GM18499 (cell line): ENCODE data around the gene XIRP2.

ENCODE experiments used
- ATAC-seq: cut with Tn5 transposase; IDR thresholded peaks from one replicate; pipeline ENCODE4 v1.9.1; 2021; ENCODE audit warnings: moderate number of reproducible peaks; ENCODE audit not compliant: insufficient read depth, unreplicated experiment

The XIRP2 gene

DNA sequence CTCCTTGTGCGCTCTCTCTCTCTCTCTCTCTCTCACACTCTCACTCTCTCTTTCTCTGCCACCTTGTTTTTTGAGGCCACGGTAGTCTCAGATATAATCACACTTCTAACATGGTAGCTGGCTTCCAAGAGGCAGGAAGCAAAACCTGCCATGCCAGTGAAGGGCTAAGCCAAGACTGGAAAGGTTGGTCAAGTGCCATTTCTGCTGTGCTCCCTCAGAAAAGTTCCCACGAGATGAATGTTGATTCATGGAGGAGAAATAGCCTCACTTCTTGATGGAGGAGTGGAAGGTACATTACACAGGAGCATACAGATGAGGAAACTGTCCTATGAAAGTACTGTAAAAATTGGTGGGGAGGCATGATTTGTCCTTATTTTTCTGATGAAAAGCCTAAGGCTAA, 237.9 kb downstream of the XIRP2 start:
- ATAC-seq = no peak

DNA sequence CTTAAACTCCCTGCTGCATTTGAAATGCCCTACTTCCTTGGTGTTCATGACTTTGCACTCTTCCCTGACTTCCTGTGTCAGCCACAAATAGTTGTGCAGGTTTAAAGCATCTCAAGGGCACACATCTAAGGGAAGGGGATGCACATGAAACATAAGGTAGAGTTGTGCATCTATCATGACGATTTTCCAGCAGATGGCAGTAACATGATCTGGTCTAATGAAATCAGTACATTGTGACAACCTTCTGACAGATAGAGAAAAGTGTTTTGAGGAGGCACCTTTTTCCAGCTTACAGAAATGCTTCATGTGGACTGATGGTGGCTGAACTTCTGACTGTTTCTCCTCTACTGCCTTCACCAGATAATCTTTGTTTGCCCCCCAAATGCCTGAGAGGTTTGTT, 238.9 kb downstream of the XIRP2 start:
- no peak for ATAC-seq

DNA sequence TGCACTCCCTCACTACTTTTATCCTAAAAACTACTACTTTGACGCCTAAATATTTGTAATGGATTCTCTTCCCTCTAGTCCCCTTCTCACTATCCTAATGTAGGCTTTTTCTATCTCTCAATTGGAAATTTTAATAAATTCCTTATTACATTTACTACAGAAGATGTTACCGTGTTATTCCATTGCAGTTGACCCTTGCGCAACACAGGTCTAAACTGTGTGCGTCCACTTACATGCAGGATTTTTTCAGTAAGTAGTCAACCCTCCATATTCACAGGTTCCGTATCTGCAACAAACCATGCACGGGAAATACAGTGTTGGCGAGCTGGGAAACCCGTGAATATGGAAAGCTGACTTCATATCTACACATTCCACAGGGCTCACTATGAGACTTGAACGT, 239.8 kb downstream of the XIRP2 start:
- no peak for ATAC-seq

DNA sequence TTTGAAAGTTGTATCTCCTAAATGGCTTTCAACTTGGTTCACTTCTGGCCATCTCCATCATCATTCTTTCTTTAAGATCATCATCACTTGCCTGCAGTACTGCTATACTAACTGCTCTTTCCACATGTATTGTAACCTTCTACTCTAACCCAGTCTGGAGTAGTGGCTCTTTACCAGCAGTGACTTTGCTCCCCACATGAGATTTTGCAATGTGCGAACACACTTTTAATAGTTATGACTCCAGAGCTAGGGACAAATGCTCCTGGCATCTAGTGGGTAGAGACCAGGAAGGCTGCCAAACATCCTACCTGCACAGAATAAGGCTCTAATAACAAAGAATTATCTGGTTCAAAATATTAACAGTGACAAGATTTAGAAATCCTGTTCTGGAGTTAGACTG, 243.8 kb downstream of the XIRP2 start:
- no peak for ATAC-seq

DNA sequence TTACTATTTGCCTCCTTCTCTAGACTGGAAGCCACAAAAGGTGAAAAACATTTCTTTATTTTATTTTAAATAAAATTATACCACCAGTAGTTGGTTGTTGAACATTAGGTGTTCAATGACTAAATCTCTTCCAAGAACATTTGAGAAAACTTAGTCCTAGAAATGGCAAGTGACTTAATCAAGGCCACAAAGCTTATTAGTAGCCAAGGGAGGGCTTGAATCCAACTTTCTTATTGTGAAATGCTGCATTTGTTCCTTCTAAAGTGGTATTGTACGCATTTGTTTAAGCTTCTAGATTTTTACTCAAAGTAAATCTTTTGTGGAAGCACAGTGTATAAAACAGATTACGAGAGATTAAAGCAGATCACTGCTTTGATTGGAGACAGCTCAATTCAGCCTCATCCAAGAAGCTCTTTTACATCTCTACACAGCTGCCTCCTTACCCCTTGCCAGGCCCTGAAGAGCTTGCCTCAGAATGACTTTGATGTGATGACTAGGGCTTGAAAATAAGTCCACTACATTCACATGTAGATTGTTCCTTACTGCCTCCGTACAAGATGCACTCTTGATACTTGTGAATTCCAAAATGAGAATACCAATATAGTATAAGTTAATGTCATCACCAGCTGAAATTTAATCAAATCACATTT, 244.8 kb downstream of the XIRP2 start:
- no peak for ATAC-seq

DNA sequence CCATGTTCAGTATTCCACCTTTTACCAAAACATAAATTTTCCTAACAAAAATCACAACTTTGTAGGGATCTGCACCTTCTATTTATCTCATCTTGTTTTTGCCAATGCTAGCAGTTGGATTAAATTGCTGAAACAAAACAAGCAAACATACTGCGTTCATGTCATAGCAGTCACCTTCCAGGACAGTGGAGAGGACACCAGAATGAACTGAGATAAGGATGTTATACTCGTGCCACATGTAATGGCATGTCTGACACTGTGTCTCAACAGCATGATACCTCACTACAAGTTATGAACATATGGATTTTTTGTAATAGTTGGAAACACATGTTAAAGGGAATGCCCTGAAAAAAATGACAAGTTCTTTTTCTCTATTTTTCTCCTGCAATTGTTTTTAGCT, 245.3 kb downstream of the XIRP2 start:
- no peak for ATAC-seq

DNA sequence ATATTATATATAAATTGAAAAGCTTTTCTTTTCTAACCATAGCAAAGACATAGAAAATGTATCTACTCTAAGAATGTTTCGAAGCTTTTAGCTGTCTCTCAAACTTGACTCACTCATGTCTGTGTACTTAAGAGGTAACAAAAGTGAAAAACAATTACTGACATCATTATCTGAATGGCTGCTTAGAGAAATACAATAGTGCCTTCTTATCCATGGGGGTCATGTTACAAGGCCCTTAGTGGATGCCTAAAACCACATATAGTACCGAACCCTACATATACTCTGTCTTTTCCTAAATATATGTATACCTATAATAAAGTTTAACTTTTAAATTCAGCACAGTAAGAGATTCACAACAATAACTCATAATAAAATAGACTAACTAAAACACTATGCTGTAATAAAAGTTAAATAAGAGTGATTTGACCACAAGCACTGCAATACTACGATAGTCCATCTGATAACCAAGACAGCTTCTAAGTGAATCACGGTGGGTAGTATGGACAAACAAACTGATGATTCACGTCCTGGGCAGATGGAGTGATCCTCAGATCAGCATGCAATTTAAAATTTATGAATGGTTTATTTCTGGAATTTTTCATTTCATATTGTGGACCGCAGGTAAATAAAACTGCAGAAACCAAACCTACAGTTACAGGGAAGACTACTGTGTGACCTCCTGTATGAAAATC, 246.2 kb downstream of the XIRP2 start:
- ATAC-seq = no peak

DNA sequence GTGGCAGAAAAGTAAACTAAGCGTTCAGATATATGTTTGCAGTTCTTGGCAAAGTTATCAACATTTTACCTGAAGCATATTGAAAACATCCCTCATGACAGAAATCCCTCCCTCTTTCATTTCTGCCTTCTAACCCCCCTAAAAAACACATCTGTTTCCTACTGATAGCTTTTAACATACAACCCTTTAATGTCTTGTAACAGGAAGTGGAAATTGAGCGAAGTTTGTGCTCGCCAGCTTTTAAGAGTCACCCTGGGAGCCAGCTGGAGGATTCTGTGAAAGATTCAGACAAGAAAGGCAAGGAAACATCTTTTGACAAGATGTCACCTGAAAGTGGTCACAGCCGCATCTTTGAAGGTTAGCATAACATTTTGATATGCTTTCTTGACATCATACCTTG, 247.4 kb downstream of the XIRP2 start:
- no peak for ATAC-seq

DNA sequence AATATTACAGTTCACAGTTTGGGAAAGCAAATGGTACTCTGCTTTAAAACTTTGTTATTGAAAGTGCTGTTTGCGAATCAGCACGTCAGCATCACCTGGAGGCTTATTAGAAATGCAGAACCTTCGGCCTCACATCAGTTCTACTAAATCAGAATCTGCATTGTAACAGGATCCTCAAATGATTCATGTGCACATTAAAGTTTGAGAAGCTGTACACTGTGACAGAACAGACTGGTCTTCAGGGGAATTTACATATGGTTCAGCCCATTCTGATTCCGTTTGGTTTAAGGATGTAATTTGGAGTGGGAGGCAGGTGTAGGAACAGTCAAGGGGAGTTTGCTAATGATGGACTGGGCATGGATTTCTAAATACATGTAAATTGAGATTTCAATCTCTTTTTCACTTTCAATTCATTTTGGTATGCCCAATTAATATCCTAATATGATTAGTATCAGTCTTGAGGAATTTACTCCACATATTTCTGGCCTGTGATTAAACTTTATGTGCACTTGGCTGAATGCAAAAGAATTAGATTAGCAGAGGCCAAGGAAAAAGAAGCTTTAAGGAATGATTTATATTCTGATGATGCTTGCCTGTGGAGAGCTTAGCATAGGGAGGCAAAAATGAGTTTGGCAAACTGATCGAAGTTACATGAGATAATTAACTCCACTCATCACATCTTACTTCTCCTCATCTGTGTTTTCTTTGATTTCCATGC, 248.8 kb downstream of the XIRP2 start:
- no peak for ATAC-seq

DNA sequence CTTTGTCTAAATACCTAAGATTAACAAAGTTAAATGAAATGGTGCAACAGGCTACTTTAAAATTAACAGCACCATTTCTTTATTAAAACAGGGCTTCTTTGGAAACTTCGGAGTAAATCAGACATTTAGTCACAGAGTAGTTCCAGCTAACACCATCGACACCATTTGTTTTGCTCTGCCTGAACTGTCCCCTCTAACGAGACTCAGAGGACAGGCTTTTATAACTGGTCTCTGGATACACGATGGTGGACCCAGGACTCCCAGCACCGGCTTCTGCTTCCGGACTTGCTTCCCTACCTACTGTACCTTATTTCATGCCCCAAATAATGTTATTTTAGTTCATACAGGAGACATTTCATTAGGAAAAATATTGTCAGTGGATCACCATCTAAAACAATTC, 252.1 kb downstream of the XIRP2 start:
- ATAC-seq = no peak

DNA sequence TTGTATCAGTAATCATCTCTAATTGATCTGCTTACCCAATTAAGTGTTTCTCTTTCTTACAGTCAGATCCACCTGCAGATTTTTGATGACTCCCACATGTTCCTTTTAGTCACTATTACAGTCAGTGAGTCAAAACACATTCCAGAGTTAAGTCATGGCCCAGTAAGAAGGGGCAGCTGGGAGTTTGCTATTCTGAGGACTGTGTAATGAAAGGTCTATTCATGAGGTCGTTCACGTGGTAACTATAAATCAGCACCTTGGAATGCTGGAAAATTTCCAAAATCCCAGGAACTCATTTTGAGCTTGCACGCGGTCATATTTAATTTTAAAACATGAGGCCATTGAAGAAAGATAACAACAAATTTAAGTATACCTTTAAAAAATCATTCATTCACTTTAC, 252.5 kb downstream of the XIRP2 start:
- ATAC-seq = no peak

DNA sequence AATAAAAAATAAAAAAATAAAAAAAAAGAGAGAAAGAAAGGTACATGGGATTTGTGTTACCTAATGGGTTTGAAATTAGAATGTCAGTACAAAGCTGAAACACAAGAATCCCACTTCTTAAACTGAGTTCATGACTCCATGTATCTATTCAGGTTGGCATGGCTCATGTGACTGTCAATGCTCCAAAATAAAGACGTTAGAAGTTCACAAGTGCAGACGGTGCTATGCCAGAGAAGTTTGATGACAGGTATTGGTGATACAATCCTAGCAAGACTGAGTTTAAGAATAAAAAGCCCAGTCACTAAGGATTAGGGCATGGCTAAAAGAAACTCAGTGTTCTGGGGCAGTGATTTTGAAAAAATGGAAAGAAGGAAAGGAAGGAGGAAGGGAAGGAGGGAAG, 254.3 kb downstream of the XIRP2 start:
- ATAC-seq = no peak

DNA sequence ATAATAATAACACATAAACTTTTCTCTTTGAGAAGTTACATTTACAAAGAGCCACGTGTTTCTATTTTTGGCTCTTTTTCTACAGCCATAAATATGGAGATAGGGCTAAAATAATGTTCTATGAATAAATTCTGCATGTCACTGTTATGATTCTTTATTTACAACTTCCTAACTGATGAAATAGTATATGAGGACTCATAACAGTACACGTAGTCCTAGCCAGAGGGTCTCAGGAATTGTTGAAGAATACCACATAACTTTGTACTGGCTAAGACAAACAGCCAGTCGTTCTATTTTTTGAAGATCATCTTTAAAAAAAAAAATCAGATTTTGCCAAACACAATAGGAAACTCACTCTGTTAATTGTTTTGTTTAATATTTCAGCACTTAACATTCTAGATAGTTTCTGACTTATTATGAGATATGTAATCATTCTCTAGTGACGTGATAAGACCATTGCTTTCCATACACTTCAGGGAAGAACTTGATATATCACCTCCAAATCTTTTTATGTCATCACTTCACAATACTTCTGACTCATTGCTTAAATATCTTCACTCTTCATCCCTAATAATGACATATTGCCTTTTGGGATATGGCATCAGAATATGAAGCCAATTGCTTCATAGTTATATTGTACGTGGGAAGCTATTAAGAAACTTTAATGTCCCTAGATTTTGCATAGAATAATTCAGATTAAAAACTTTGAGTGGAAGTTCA, 256.1 kb downstream of the XIRP2 start:
- no peak for ATAC-seq

DNA sequence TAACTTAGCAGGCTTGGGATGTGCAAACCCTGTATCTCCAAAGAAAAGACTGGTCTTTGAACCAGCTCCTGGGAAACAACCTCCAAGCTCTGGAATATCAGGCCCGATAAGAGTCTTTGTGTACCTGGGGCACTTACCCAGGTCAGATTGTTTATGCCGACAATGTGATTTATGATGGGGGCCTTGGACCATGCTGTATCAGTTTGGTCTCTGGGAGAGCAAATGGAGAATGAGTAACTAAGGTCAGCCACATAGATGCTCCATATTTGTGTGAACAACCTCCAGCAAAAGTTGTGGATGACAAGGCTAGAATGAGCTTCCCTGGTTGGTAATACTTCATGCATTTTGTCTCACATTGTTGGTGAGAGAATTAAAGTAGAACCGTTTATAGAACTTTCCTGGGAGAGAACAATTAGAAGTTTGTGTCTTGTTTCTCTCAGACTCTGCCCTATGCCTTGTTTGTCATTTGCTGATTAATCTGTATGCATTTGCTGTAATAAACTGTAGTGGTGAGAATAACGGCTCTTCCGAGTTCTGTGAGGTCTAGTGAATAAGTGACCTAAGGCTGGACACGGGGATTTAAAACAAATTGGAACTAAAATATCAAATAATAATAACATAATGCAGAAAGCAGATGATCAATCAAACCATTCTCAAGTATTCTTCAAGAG, 259.1 kb downstream of the XIRP2 start:
- ATAC-seq = no peak

DNA sequence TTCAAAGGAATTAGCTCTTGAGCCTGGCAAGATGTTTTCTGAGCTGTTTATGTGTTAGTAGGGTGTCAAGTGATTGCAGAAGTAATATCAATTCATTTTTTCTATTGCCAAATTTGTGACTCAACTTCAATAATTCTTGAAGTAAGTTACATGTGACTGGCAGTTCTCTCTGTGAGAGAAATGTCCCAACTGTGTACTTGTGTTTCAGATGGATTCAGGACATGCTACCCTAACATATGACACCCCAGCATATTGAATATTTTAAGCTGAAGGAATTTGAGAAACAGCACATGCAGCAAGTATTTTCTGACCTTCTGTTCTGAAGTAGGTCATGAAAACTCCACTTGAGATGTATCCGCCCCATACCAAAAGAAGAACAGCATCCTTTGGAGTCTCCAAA, 263.6 kb downstream of the XIRP2 start:
- no peak for ATAC-seq

DNA sequence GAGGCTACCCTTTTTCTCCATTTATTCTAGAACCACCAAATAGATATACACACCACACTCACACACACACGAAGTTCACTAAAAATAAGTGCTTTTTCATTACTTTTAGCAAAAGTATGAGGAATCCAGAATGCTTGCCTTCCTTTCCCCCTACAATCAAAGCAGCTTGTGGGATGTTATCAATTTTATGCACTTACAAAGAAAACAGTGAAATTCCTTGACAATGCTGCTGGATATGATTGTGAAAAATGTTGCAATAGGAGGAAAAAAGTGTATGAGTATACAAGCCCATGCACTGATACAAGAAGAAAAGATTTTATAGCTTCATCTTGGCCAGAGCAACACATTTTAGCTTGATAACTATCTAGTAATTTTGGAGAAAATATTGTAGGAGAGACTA, 269.2 kb downstream of the XIRP2 start:
- ATAC-seq = no peak

DNA sequence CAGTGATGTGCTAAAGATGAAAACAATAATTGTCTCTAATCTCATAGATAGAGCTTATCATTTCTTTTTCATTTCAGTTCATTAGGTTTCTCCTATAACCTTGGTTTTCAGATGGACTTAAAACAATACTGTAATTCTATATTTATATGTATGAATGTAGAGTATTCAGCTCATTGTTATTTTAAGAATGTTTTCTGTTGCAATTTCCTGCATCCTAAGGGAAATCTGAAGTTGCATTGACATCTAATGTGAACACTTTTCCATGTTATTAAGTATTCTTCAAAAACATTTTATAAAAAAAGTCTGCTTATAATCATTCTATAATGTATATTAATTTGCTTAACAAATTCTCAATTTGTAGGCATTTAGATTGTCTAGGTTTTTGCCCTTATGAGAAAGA, 288.9 kb downstream of the XIRP2 start:
- ATAC-seq = no peak

DNA sequence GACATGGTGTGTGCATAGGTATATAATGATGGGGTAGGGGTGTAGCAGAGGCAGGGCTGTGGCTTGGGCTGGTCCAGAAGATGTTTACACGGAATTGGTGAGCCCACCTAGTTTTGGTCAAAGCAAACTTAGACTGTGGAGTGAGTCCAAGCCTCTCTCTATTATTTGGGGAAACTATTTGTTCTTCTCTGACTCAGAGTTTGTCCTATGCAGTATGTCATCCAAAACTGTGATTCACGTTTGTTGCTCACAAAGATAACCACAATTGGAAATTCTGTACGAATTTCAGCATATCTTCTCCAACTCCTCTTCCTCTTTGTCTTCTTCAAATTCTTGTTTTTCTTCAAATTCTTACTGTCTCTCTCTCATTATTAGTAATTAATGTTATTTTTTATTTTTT, 292.9 kb downstream of the XIRP2 start:
- no peak for ATAC-seq

DNA sequence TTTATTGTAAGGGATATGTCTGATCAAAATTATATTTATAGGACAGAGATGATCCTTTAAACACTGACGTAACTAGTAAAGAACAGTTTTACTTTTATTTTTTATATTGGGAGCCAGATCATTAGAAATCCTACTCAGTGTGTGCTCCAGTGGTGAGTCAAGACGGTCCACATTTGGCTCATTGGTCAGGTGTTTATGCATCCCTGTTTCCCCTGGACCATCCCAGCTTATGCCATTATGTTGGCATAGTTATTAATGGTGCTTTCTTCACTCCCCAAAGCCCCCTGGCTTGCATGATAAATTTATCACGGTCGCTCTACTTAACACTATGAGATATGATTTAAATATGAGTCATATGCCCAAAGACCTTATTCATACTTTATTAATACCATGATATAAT, 293.4 kb downstream of the XIRP2 start:
- no peak for ATAC-seq

DNA sequence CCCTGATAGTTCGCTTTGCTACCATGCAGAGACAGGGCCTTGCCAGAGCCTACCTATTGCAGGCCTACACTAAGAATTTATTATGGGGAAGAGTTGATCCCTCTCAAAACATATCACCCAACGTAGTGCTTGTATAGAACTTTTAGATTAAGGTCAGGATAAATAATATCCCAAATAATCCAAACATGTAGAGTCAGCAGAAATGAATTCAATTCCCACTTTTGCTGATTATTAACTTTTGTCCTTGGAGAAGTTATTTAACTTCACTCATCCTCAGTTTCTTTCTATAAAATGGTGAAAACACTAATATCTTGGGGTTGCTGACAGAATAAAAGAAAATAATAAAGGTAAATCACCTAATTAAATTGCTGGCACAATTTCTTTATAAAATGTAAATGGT, 294.1 kb downstream of the XIRP2 start:
- ATAC-seq = no peak

DNA sequence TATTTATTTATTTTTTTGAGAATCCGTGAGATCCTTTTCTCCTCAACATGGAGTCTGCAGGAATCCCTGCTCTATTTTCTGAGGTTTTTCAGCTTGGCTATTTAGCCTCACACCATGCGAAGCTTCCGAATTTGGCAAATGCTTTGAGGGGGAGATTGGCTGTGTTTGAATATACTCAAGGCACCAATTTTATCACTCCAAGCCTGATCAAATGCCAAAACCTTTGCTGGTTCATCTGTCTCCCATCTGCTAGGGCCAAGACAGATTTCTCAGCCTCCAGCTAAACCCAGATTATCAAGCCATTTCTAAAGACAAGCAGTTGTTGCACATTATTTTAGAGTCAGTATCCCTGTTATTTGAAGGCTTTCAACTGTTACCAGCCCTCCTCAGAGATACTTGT, 295.7 kb downstream of the XIRP2 start:
- ATAC-seq = no peak
